ENCODE results near the gene CANX. TPM values are rescaled to one million over a fixed set of nuclear protein-coding genes. Genes with fewer than 3 reads are reported as not detected.

The CANX gene
- total RNA-seq, 3 donors from 2014 or later (not counting 1 experiment from before 2014, with no cell fraction given), result 233 to 291 (median 260) TPM

- Histone ChIP-seq H3K9me3 (ENCODE audit: control insufficient read depth, insufficient read depth, low read length) (no peaks in the 10 kb centered on the region), H3K36me3 (ENCODE audit: control insufficient read depth, insufficient read depth, low read length) (peaks cover 51% of the 10 kb centered on the region), H3K4me1 (ENCODE audit: control insufficient read depth, insufficient read depth, low read length) (peaks cover 6% of the 10 kb centered on the region), H3K27me3 (ENCODE audit: control insufficient read depth, insufficient read depth, low read length) (no peaks in the 10 kb centered on the region), H3K4me3 (ENCODE audit: low read length) (no peak overlapping the region), H3K27ac (ENCODE audit: low read length) (no peak overlapping the region)
- 82% methylated on average over 9 of the region's 9 CpGs for WGBS (ENCODE audit: insufficient coverage)
- Mint-ChIP-seq H3K4me3 (no peak overlapping the region), H3K36me3 (no peaks in the 10 kb centered on the region), H3K27ac (peak overlapping the region; percentile 18 to 72), H3K4me1 (peaks cover 20 to 22% of the 10 kb centered on the region in 2 donors), H3K9me3 (no peaks in the 10 kb centered on the region), H3K27me3 (ENCODE audit: low read depth in 2 of 2) (no peaks in the 10 kb centered on the region)
- no peak for TF ChIP-seq CTCF (IDR thresholded peaks at IDR 0.05)
- peak in 1 of 3 donors; percentile 33 for ATAC-seq
- intact Hi-C loops (cut with micrococcal nuclease), result no loop called here
- no peak for DNase-seq
These were observed 79.1 kb downstream of the CANX start for GRCh38 chr5:179777909-179778308.

- H3K4me3 ChIP-seq (ENCODE audit: low read length), result no peak overlapping the region
- 97% methylated on average over 5 of the region's 5 CpGs for WGBS (ENCODE audit: insufficient coverage)
These were observed 79.8 kb downstream of the CANX start for GRCh38 chr5:179778591-179778990.

GRCh38 chr5:179779826-179780225 lies 81.1 kb downstream of the CANX start:
- H3K27ac Mint-ChIP-seq, result no peak overlapping the region
- Histone ChIP-seq H3K36me3 (ENCODE audit: control insufficient read depth, insufficient read depth, low read length) (peaks cover 33% of the 10 kb centered on the region), H3K4me3 (ENCODE audit: low read length) (no peak overlapping the region), H3K27me3 (ENCODE audit: control insufficient read depth, insufficient read depth, low read length) (no peaks in the 10 kb centered on the region), H3K4me1 (ENCODE audit: control insufficient read depth, insufficient read depth, low read length) (peaks cover 6% of the 10 kb centered on the region), H3K27ac (ENCODE audit: low read length) (no peak overlapping the region), H3K9me3 (ENCODE audit: control insufficient read depth, insufficient read depth, low read length) (no peaks in the 10 kb centered on the region)
- DNase-seq, result no peak
- no peak overlapping the region for H3K4me3 Mint-ChIP-seq
- H3K4me1 Mint-ChIP-seq, result peaks cover 15 to 18% of the 10 kb centered on the region in 2 donors
- H3K9me3 Mint-ChIP-seq, result no peaks in the 10 kb centered on the region
- no peaks in the 10 kb centered on the region for H3K27me3 Mint-ChIP-seq (ENCODE audit: low read depth in 2 of 2)
- no peak for TF ChIP-seq CTCF (IDR thresholded peaks at IDR 0.05)
- WGBS (ENCODE audit: insufficient coverage), result 94% methylated on average over 4 of the region's 4 CpGs
- no peaks in the 10 kb centered on the region for H3K36me3 Mint-ChIP-seq
- ATAC-seq, result no peak
- intact Hi-C loops (cut with micrococcal nuclease), result no loop called here

More at GRCh38 chr5:179778591-179778990, 79.8 kb downstream of the CANX start:
- Mint-ChIP-seq H3K4me1 (peaks cover 15 to 18% of the 10 kb centered on the region in 2 donors), H3K36me3 (no peaks in the 10 kb centered on the region), H3K27me3 (ENCODE audit: low read depth in 2 of 2) (no peaks in the 10 kb centered on the region), H3K27ac (no peak overlapping the region), H3K4me3 (no peak overlapping the region), H3K9me3 (no peaks in the 10 kb centered on the region)
- Histone ChIP-seq H3K36me3 (ENCODE audit: control insufficient read depth, insufficient read depth, low read length) (peaks cover 44% of the 10 kb centered on the region), H3K27ac (ENCODE audit: low read length) (no peak overlapping the region), H3K27me3 (ENCODE audit: control insufficient read depth, insufficient read depth, low read length) (no peaks in the 10 kb centered on the region), H3K9me3 (ENCODE audit: control insufficient read depth, insufficient read depth, low read length) (no peaks in the 10 kb centered on the region), H3K4me1 (ENCODE audit: control insufficient read depth, insufficient read depth, low read length) (peaks cover 6% of the 10 kb centered on the region)
- intact Hi-C loops (cut with micrococcal nuclease), result no loop called here
- ATAC-seq (no peak), DNase-seq (no peak)
- TF ChIP-seq CTCF (IDR thresholded peaks at IDR 0.05), result no peak

GRCh38 chr5:179780362-179780761 lies 81.6 kb downstream of the CANX start:
- H3K4me1 Mint-ChIP-seq, result peaks cover 15 to 18% of the 10 kb centered on the region in 2 donors
- H3K9me3 Mint-ChIP-seq, result no peaks in the 10 kb centered on the region
- no peak for TF ChIP-seq CTCF (IDR thresholded peaks at IDR 0.05)
- 77% methylated on average over 7 of the region's 7 CpGs for WGBS (ENCODE audit: insufficient coverage)
- no peaks in the 10 kb centered on the region for H3K27me3 Mint-ChIP-seq (ENCODE audit: low read depth in 2 of 2)
- DNase-seq (no peak), ATAC-seq (no peak)
- H3K36me3 Mint-ChIP-seq, result no peaks in the 10 kb centered on the region
- no peaks in the 10 kb centered on the region for H3K27me3 ChIP-seq (ENCODE audit: control insufficient read depth, insufficient read depth, low read length)
- H3K9me3 ChIP-seq (ENCODE audit: control insufficient read depth, insufficient read depth, low read length), result no peaks in the 10 kb centered on the region
- no peak overlapping the region for H3K4me3 ChIP-seq (ENCODE audit: low read length)
- intact Hi-C loops (cut with micrococcal nuclease), result no loop called here
- no peak overlapping the region for H3K4me3 Mint-ChIP-seq
- no peak overlapping the region for H3K27ac Mint-ChIP-seq
- no peak overlapping the region for H3K27ac ChIP-seq (ENCODE audit: low read length)
- H3K36me3 ChIP-seq (ENCODE audit: control insufficient read depth, insufficient read depth, low read length), result peaks cover 29% of the 10 kb centered on the region
- peaks cover 6% of the 10 kb centered on the region for H3K4me1 ChIP-seq (ENCODE audit: control insufficient read depth, insufficient read depth, low read length)

Data from natural killer cell (primary cell).